Mesodermal cell (in vitro differentiated cells): ENCODE results near the gene KCNJ3.

Experiments
- H3K27ac ChIP-seq: 2 replicates; pipeline ENCODE4 v1.7.0; 2013; ENCODE audit warnings: mild to moderate bottlenecking, low read depth, low read length, moderate library complexity; ENCODE audit not compliant: severe bottlenecking
- H3K36me3 ChIP-seq: 2 replicates; pipeline ENCODE4 v1.7.1; 2013; ENCODE audit warnings: mild to moderate bottlenecking, low read length, moderate library complexity; ENCODE audit not compliant: control insufficient read depth, insufficient read depth
- H3K4me1 ChIP-seq: one replicate; pipeline ENCODE4 v1.7.1; 2013; ENCODE audit warnings: mild to moderate bottlenecking, low read length; ENCODE audit not compliant: insufficient read depth, control insufficient read depth, poor library complexity, severe bottlenecking
- H3K4me3 ChIP-seq: 2 replicates; pipeline ENCODE4 v1.7.0; 2013; ENCODE audit warnings: low read length, control low read depth, mild to moderate bottlenecking; ENCODE audit not compliant: insufficient read depth, poor library complexity, severe bottlenecking; ENCODE audit errors: extremely low read depth
- H3K9me3 ChIP-seq: 2 replicates; pipeline ENCODE4 v1.7.1; 2013; ENCODE audit warnings: mild to moderate bottlenecking, low read length, moderate library complexity; ENCODE audit not compliant: control insufficient read depth
- WGBS, 2 experiments: methylation state at CpG; one replicate each; pipeline ENCODE4 v1.1.5; 2013; ENCODE audit warnings: missing lambda C conversion rate in 2 of 2; ENCODE audit not compliant: insufficient coverage in 2 of 2; 5-methylcytosine and 5-hydroxymethylcytosine counted together

The KCNJ3 gene

DNA sequence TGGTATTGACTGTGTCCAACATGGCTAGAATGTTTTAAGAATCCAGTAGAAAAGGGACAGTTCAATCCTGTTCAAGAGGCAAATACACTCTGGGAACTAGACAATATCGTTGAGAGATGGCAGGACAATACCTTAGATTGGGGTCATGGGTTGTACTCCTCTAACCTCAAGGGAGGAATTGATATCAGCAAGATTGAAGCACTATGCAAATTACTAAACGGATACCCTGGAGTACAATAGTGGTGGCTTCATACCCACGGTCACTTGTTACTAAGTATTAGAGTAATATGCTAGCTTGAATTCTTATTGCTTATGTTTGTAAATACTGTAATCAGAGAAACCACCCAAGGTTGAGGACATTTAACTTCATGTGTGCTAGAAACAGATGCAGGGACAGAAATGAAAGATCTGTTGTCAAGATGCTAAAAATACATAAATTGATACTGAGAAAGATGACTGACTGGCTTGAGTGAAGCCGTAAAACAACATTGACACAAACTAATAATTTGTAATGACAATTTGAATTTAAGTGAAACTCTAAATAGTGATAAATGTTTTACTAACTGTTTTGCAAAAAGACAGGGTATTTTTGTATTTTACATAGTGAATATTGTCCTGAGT is 73.3 kb downstream of the KCNJ3 start:
- H3K27ac ChIP-seq, result no peak overlapping the region
- 90 to 100% methylated on average over 1 to 3 of the region's 4 CpGs for WGBS, 2 experiments
- no peaks in the 10 kb centered on the region for H3K9me3 ChIP-seq
- no peak overlapping the region for H3K4me3 ChIP-seq
- H3K4me1 ChIP-seq, result no peaks in the 10 kb centered on the region
- no peaks in the 10 kb centered on the region for H3K36me3 ChIP-seq

DNA sequence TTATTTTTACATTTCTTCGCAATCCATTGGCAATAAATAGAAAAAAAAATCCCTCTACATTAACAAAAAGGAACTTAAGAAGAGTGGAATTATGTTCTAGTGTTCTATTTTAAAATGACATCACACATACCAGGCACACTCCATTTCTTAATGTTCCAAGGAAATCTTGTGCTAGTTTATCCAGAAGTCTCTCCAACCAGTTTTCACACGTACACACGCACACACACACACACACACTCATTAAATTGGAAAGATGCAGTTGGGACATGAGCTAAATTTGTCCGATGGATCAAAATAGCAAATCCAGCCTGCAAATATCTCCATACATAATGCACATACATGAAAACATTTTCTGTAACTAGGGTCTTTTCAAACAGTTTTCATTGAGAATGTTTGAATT is 78.3 kb downstream of the KCNJ3 start:
- Histone ChIP-seq H3K27ac (no peak overlapping the region), H3K4me3 (no peak overlapping the region), H3K9me3 (no peaks in the 10 kb centered on the region), H3K36me3 (no peaks in the 10 kb centered on the region), H3K4me1 (no peaks in the 10 kb centered on the region)
- WGBS, 2 experiments, result 40 to 93% methylated on average over 1 to 3 of the region's 4 CpGs

DNA sequence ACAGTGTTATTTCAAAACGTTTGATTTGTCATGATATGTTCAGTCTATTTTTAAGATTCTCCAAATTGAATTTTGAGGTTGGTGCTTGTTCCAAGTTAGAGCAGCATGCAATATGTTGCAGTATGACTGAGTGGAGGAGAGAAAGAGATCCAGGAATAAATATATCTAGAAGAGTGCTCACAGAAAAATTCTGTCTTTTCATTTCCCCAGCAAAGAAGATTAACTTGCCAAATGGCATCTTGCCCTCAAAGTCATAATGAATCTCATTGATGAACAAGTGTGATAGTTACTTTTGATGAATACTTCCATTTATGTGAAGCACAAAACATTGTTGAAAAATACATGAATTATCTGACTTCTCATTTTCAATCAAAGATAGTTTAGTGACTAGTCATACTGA is 95.9 kb downstream of the KCNJ3 start:
- H3K9me3 ChIP-seq, result no peaks in the 10 kb centered on the region
- no peaks in the 10 kb centered on the region for H3K36me3 ChIP-seq
- no peak overlapping the region for H3K4me3 ChIP-seq
- no peaks in the 10 kb centered on the region for H3K4me1 ChIP-seq
- no peak overlapping the region for H3K27ac ChIP-seq
- WGBS, 2 experiments, result no CpG with 5 or more reads among the region's 1 CpG

DNA sequence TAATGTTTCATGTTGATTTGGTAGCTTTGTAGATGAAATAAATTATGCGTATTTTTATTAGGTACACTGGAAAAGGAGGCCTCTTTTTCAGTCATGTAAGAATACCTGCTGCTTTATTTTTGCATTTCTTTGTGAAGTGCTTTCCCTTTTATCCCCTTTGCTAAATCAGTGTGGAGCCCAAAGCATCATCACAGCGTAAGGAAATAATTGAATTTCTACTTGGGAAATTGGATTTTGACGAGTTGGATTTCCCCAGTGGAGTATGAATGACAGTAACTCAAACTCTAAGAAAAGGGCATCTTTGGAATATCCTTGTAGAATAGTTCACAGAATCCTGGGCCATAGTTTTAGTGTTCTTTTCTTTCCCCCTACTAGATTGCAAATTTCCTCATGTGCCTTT is 97.2 kb downstream of the KCNJ3 start:
- no peaks in the 10 kb centered on the region for H3K36me3 ChIP-seq
- H3K9me3 ChIP-seq, result no peaks in the 10 kb centered on the region
- H3K4me1 ChIP-seq, result no peaks in the 10 kb centered on the region
- no peak overlapping the region for H3K4me3 ChIP-seq
- WGBS, 2 experiments, result 45 to 56% methylated on average over 2 to 3 of the region's 3 CpGs
- no peak overlapping the region for H3K27ac ChIP-seq

DNA sequence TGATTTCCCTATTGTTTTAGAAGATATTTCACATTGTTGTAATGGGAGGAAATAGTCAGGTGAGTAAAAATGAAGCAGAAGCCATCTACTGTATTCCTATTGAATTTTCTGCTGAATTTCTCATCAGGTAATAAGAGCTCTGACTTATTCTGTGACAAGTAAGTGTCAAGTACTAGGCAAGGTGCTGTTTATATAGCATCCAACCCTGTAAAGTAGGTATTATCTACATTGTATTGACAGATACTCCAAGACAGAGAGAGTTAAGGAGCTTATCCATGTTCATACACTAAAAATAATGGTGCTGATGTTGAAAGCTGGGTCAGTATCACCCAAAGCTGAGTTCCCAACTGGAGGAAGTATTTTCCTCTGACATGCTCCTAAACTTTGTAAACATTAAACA is 106.0 kb downstream of the KCNJ3 start:
- Histone ChIP-seq H3K4me3 (no peak overlapping the region), H3K36me3 (no peaks in the 10 kb centered on the region), H3K27ac (no peak overlapping the region), H3K4me1 (no peaks in the 10 kb centered on the region), H3K9me3 (no peaks in the 10 kb centered on the region)

DNA sequence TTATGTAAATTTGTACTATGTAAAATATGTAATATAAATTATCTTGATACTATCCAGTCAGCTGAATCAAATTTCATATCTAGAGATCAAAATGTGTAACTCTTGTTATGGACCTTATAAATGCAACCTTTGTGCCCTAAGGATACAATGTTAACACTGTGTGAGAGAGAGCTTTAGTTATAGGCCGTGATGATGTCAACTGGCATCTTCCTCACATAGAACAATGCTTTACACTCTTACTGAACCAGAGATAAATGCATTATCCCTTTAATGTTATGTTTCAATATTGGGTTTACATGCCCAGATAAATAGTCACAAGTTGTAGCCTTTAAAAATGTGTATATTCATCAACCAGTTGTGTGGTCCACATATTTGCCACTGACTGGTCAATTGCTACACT is 115.1 kb downstream of the KCNJ3 start:
- Histone ChIP-seq H3K9me3 (no peaks in the 10 kb centered on the region), H3K27ac (no peak overlapping the region), H3K4me1 (no peaks in the 10 kb centered on the region), H3K36me3 (no peaks in the 10 kb centered on the region), H3K4me3 (no peak overlapping the region)
- no CpG with 5 or more reads among the region's 1 CpG for WGBS, 2 experiments

DNA sequence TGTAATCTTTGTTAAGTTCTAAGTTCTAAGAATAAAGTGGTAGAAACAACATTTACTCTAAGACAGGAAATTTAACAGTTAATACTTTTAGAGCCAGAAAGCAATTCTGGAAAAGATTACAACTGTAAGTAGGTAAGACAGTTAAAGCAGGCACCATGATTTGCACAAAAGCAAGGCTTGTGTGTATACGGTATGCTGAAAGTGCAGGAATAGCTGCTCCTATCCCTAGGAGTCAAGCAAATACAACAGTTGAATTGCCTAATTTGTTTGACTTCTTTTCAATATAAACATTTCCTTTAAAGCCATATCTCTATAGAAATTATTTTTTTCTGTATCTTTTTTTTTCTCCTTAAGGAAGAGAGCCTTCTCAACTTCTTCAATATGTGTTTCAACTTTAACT is 116.4 kb downstream of the KCNJ3 start:
- Histone ChIP-seq H3K36me3 (no peaks in the 10 kb centered on the region), H3K9me3 (no peaks in the 10 kb centered on the region), H3K27ac (no peak overlapping the region), H3K4me1 (no peaks in the 10 kb centered on the region), H3K4me3 (no peak overlapping the region)
- 100% methylated on average over 1 of the region's 1 CpG; no CpG with 5 or more reads in 1 of the 2 experiments for WGBS, 2 experiments

DNA sequence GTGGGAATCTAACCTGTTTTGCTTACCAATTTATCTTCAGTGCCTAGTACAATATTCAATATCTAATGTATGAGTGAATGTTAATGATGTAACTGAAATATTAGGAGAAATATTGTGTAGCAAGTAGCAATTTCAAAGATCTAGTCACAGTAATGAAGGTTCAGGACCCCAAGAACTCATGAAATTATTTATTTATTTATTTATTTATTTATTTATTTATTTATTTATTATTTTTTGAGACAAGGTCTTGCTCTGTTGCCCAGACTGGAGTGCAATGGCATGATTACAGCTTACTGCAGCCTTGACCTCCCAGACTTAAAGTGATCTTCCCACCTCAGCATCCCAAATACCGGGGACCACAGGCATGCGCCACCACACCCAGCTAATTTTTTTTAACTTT is 126.9 kb downstream of the KCNJ3 start:
- WGBS, 2 experiments, result no CpG with 5 or more reads among the region's 2 CpGs
- no peak overlapping the region for H3K4me3 ChIP-seq
- H3K36me3 ChIP-seq, result no peaks in the 10 kb centered on the region
- H3K4me1 ChIP-seq, result no peaks in the 10 kb centered on the region
- H3K27ac ChIP-seq, result no peak overlapping the region
- H3K9me3 ChIP-seq, result no peaks in the 10 kb centered on the region

DNA sequence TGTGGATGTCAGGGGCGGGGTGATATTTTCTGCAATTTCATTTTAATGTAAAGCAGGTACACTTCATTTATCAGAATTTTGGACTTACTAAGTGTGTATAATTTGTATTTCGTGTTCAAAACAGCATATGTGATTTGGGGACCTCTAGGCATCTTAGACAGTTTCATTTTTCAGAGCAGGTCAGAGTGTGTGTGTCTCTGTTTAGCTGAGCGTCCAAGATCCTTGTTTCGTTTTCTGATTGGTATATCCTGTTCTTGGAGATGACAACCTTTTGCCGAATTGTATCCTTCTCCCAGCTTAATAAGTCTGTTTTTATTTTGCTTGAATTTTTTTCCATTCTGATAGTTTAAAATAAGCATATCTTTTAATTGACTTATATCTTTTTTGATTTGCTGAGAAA is 128.3 kb downstream of the KCNJ3 start:
- Histone ChIP-seq H3K4me1 (no peaks in the 10 kb centered on the region), H3K9me3 (no peaks in the 10 kb centered on the region), H3K27ac (no peak overlapping the region), H3K36me3 (no peaks in the 10 kb centered on the region), H3K4me3 (no peak overlapping the region)
- WGBS, 2 experiments, result 50 to 83% methylated on average over 1 of the region's 5 CpGs

DNA sequence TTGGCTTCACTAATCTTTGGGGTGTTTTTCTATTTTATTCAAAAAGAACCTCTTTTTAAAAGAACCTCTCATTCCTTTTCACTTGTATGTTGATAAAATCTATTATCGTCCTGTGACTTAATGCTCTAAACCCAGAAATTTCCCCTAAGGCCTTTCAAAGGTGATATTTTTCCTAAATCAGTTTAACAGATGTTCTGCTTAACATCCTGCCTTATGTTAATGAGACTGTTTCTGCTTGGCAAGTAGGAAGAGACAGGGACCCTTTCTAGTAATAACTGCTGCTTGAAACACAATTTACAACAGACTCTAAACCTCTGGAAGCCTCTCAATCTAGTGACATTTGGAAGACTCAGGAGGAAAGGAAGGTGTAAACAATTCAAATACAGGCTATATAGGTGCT is 128.8 kb downstream of the KCNJ3 start:
- Histone ChIP-seq H3K27ac (no peak overlapping the region), H3K36me3 (no peaks in the 10 kb centered on the region), H3K4me1 (no peaks in the 10 kb centered on the region), H3K9me3 (no peaks in the 10 kb centered on the region), H3K4me3 (no peak overlapping the region)
- no CpG with 5 or more reads among the region's 1 CpG for WGBS, 2 experiments

DNA sequence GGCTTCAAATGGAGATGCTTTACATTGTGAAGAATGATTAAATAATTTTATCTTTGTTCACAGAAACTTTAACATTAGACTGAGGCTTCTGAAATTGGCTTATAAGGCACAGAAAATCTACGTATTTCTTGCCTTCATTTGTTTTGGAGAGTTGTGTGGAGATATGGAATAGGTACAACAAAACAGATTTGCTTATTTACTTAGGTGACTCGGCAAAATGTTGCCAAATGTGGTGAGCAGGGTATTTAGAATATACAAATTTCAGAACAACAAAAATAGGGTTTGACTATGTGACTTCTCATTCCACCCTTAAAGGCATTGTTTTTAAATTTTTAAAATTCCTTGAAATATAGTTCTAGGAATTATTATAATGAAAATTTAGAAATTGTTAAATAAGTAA is 134.2 kb downstream of the KCNJ3 start:
- Histone ChIP-seq H3K4me3 (no peak overlapping the region), H3K27ac (no peak overlapping the region), H3K4me1 (no peaks in the 10 kb centered on the region), H3K36me3 (no peaks in the 10 kb centered on the region), H3K9me3 (no peaks in the 10 kb centered on the region)
- 80 to 100% methylated on average over 1 of the region's 2 CpGs for WGBS, 2 experiments
